ENCODE data around the gene CCDC9B.

DNA sequence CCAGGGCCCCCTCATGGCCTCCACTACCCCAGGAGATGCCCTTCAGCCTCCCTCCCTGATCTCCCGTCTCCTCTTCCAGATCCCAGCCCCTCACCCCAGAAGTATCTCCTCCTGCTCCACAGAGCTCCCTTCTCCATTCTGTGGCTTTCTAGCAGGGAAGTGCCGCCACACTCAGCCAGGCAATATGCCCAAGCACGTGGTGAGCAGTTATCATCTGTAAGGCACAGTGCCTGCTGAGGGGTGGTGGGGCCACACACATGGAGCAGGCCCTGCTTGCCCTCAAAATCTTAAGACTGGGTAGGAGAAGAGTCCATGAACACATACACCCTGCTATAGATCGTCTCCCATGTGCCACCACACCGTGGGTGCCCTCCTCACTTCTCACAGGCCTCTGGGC lies 7.7 kb upstream of the CCDC9B start:
- TF ChIP-seq, protein P1, sequence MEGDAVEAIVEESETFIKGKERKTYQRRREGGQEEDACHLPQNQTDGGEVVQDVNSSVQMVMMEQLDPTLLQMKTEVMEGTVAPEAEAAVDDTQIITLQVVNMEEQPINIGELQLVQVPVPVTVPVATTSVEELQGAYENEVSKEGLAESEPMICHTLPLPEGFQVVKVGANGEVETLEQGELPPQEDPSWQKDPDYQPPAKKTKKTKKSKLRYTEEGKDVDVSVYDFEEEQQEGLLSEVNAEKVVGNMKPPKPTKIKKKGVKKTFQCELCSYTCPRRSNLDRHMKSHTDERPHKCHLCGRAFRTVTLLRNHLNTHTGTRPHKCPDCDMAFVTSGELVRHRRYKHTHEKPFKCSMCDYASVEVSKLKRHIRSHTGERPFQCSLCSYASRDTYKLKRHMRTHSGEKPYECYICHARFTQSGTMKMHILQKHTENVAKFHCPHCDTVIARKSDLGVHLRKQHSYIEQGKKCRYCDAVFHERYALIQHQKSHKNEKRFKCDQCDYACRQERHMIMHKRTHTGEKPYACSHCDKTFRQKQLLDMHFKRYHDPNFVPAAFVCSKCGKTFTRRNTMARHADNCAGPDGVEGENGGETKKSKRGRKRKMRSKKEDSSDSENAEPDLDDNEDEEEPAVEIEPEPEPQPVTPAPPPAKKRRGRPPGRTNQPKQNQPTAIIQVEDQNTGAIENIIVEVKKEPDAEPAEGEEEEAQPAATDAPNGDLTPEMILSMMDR (IDR thresholded peaks at IDR 0.05): no peak
- TF ChIP-seq EZH2 (IDR thresholded peaks at IDR 0.05) (no peak), EZH2phosphoT487 (IDR thresholded peaks at IDR 0.05) (no peak)
